GM21381 (cell line): ENCODE data around the gene MRM2.

Source experiments
- ATAC-seq: cut with Tn5 transposase; IDR thresholded peaks from one replicate; pipeline ENCODE4 v1.9.1; 2021; ENCODE audit warnings: mild to moderate bottlenecking, moderate library complexity; ENCODE audit not compliant: unreplicated experiment

MRM2 gene

GRCh38 chr7:2241580-2242540 is at the start of gene MRM2, which contains the start of gene NUDT1:
MRM2 (minus strand) TSS chr7:2242205; CDS start chr7:2242169, 36 bp downstream.
NUDT1 (plus strand) TSS chr7:2242226; CDS start chr7:2244575, 2,349 bp downstream.
- peak; percentile 77 for ATAC-seq

- ATAC-seq: no peak
Measured at GRCh38 chr7:2290877-2291276, 48.9 kb upstream of the MRM2 start.

- no peak for ATAC-seq
Measured at GRCh38 chr7:2289621-2290020, 47.6 kb upstream of the MRM2 start.

GRCh38 chr7:2289111-2289586 is 47.1 kb upstream of the MRM2 start:
- no peak for ATAC-seq

GRCh38 chr7:2288503-2288902 is 46.5 kb upstream of the MRM2 start:
- ATAC-seq: no peak

GRCh38 chr7:2287745-2288144 is 45.7 kb upstream of the MRM2 start:
- no peak for ATAC-seq

- no peak for ATAC-seq
Measured at GRCh38 chr7:2283074-2283473, 41.1 kb upstream of the MRM2 start.

GRCh38 chr7:2282185-2282751 is 40.3 kb upstream of the MRM2 start:
- ATAC-seq: no peak

- ATAC-seq: no peak
Measured at GRCh38 chr7:2281541-2281940, 39.5 kb upstream of the MRM2 start.

GRCh38 chr7:2280424-2280823 is 38.4 kb upstream of the MRM2 start:
- no peak for ATAC-seq

- ATAC-seq: no peak
Measured at GRCh38 chr7:2279896-2280295, 37.9 kb upstream of the MRM2 start.

- ATAC-seq: no peak
Measured at GRCh38 chr7:2278026-2278425, 36.0 kb upstream of the MRM2 start.

- ATAC-seq: no peak
Measured at GRCh38 chr7:2276107-2276506, 34.1 kb upstream of the MRM2 start.

- ATAC-seq: no peak
Measured at GRCh38 chr7:2275101-2275500, 33.1 kb upstream of the MRM2 start.

GRCh38 chr7:2274666-2275065 is 32.7 kb upstream of the MRM2 start:
- no peak for ATAC-seq

GRCh38 chr7:2273866-2274265 is 31.9 kb upstream of the MRM2 start:
- no peak for ATAC-seq

- ATAC-seq: no peak
Measured at GRCh38 chr7:2272031-2272430, 30.0 kb upstream of the MRM2 start.

- ATAC-seq: no peak
Measured at GRCh38 chr7:2271273-2272026, 29.4 kb upstream of the MRM2 start.

GRCh38 chr7:2270495-2270894 is 28.5 kb upstream of the MRM2 start:
- no peak for ATAC-seq

GRCh38 chr7:2269991-2270460 is 28.0 kb upstream of the MRM2 start:
- ATAC-seq: no peak
